Type B pancreatic cell (in vitro differentiated cells): Measurements from ENCODE around the gene STPG4. TPM values are rescaled to one million over a fixed set of nuclear protein-coding genes. Genes with fewer than 3 reads are reported as not detected.

Experiments used
- DNase-seq: peaks from one replicate; pipeline ENCODE4 v3.0.0; 2021; ENCODE audit warnings: mixed read lengths; ENCODE audit not compliant: unreplicated experiment; ENCODE audit errors: extremely low spot score
- H3K27ac Mint-ChIP-seq: 2 replicates; pipeline ENCODE4 v1.8.0; 2021; ENCODE audit warnings: mild to moderate bottlenecking, mixed read lengths
- H3K27me3 Mint-ChIP-seq: 2 replicates; pipeline ENCODE4 v1.8.0; 2021; ENCODE audit warnings: mixed read lengths
- H3K36me3 Mint-ChIP-seq: 2 replicates; pipeline ENCODE4 v1.8.0; 2021; ENCODE audit warnings: mixed read lengths
- H3K4me1 Mint-ChIP-seq: one replicate; pipeline ENCODE4 v1.8.0; 2021; ENCODE audit warnings: mixed read lengths; ENCODE audit not compliant: unreplicated experiment
- H3K4me3 Mint-ChIP-seq: 2 replicates; pipeline ENCODE4 v1.8.0; 2021; ENCODE audit warnings: mild to moderate bottlenecking, mixed read lengths
- H3K9me3 Mint-ChIP-seq: 2 replicates; pipeline ENCODE4 v1.8.0; 2021; ENCODE audit warnings: mixed read lengths
- CTCF ChIP-seq: fragments of 200-600 bp; sonication (generic); conservative IDR thresholded peaks from 2 replicates; pipeline ENCODE4 v1.5.0; 2021; ENCODE audit warnings: antibody characterized with exemption, mild to moderate bottlenecking
- total RNA-seq: library from RNA; stranded (reverse); gene quantifications from 2 replicates; pipeline ENCODE4 v1.2.1, GENCODE V29; 2021; ENCODE audit warnings: low replicate concordance

STPG4 gene
- total RNA-seq, 1 donor from 2014 or later, result 0.36 TPM

- DNase-seq, result no peak
- no peak for TF ChIP-seq CTCF
- Mint-ChIP-seq H3K9me3 (no peaks in the 10 kb centered on the region), H3K4me1 (peaks cover 26% of the 10 kb centered on the region), H3K27me3 (no peaks in the 10 kb centered on the region), H3K36me3 (no peaks in the 10 kb centered on the region), H3K4me3 (no peak overlapping the region), H3K27ac (no peak overlapping the region)
These were observed 61.5 kb downstream of the STPG4 start for GRCh38 chr2:47093626-47094025.

- TF ChIP-seq CTCF, result no peak
- Mint-ChIP-seq H3K27me3 (no peaks in the 10 kb centered on the region), H3K4me1 (peaks cover 32% of the 10 kb centered on the region), H3K4me3 (no peak overlapping the region), H3K27ac (no peak overlapping the region), H3K9me3 (no peaks in the 10 kb centered on the region), H3K36me3 (no peaks in the 10 kb centered on the region)
- DNase-seq, result no peak
These were observed 62.6 kb downstream of the STPG4 start for GRCh38 chr2:47092465-47092864.

GRCh38 chr2:47091118-47091517 is 64.0 kb downstream of the STPG4 start:
- Mint-ChIP-seq H3K4me1 (peaks cover 38% of the 10 kb centered on the region), H3K9me3 (no peaks in the 10 kb centered on the region), H3K27me3 (no peaks in the 10 kb centered on the region), H3K4me3 (no peak overlapping the region), H3K27ac (no peak overlapping the region), H3K36me3 (no peaks in the 10 kb centered on the region)
- DNase-seq, result no peak
- TF ChIP-seq CTCF, result no peak

GRCh38 chr2:47089083-47089464 is 66.0 kb downstream of the STPG4 start:
- H3K27ac Mint-ChIP-seq, result peak overlapping the region; percentile 69
- H3K27me3 Mint-ChIP-seq, result no peaks in the 10 kb centered on the region
- TF ChIP-seq CTCF, result no peak
- no peak for DNase-seq
- no peaks in the 10 kb centered on the region for H3K36me3 Mint-ChIP-seq
- no peaks in the 10 kb centered on the region for H3K9me3 Mint-ChIP-seq
- peaks cover 43% of the 10 kb centered on the region for H3K4me1 Mint-ChIP-seq
- no peak overlapping the region for H3K4me3 Mint-ChIP-seq

GRCh38 chr2:47088371-47089082 is 66.6 kb downstream of the STPG4 start:
- no peak for TF ChIP-seq CTCF
- DNase-seq, result no peak
- H3K36me3 Mint-ChIP-seq, result no peaks in the 10 kb centered on the region
- peaks cover 44% of the 10 kb centered on the region for H3K4me1 Mint-ChIP-seq
- H3K27me3 Mint-ChIP-seq, result no peaks in the 10 kb centered on the region
- H3K4me3 Mint-ChIP-seq, result no peak overlapping the region
- peak overlapping the region; percentile 69 for H3K27ac Mint-ChIP-seq
- no peaks in the 10 kb centered on the region for H3K9me3 Mint-ChIP-seq

GRCh38 chr2:47087051-47087450 is 68.1 kb downstream of the STPG4 start:
- Mint-ChIP-seq H3K36me3 (no peaks in the 10 kb centered on the region), H3K4me1 (peaks cover 44% of the 10 kb centered on the region)

More at GRCh38 chr2:47087051-47087450, 68.1 kb downstream of the STPG4 start:
- no peak for DNase-seq
- no peak overlapping the region for H3K27ac Mint-ChIP-seq
- no peaks in the 10 kb centered on the region for H3K27me3 Mint-ChIP-seq
- TF ChIP-seq CTCF, result no peak
- H3K4me3 Mint-ChIP-seq, result no peak overlapping the region
- H3K9me3 Mint-ChIP-seq, result no peaks in the 10 kb centered on the region
